ENCODE data around the gene FOLR2.
A peak's percentile ranks its signal among the peaks of the same experiment; 100 is the strongest.

FOLR2 gene

DNA sequence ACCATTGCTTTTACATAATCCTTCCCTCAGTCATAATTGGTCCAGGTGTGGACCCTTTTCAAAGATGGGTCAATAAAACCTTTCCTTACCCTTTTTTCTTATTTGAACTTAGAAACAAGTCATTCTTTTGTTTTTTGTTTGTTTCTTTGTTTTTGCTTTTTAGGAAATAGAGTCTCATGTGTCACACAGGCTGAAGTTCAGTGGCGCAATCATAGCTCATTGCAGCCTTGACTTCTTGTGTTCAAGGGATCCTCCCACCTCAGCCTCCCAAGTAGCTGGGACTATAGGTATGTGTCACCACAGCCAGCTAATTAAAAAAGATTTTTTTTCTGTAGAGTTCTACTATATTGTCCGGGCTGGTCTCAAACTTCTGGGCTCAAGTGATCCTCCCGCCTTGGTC lies 36.8 kb downstream of the FOLR2 start:
- Histone ChIP-seq H3K27me3 (ENCODE audit: low read depth, low read length) (0 out of 2 replicates have a peak, but pooled peaks cover 4% of the 10 kb centered on the region), H2AFZ (ENCODE audit: low read depth, low read length) (no peak overlapping the region), H3K36me3 (replicated peaks; ENCODE audit: low read depth, low read length) (no peaks in the 10 kb centered on the region), H3K79me2 (ENCODE audit: low read length) (no peaks in the 10 kb centered on the region), H3K4me1 (ENCODE audit: low read length) (peaks cover 32% of the 10 kb centered on the region), H3K4me2 (ENCODE audit: low read length) (no peak overlapping the region), H3K27ac (ENCODE audit: low read length) (no peak overlapping the region), H3K9ac (ENCODE audit: low read length) (no peak overlapping the region), H3K9me3 (ENCODE audit: insufficient read depth, low read length) (no peaks in the 10 kb centered on the region), H3K4me3 (ENCODE audit: low read length) (no peak overlapping the region), H4K20me1 (ENCODE audit: insufficient read depth, low read length) (no peaks in the 10 kb centered on the region)
- TF ChIP-seq, protein P1, sequence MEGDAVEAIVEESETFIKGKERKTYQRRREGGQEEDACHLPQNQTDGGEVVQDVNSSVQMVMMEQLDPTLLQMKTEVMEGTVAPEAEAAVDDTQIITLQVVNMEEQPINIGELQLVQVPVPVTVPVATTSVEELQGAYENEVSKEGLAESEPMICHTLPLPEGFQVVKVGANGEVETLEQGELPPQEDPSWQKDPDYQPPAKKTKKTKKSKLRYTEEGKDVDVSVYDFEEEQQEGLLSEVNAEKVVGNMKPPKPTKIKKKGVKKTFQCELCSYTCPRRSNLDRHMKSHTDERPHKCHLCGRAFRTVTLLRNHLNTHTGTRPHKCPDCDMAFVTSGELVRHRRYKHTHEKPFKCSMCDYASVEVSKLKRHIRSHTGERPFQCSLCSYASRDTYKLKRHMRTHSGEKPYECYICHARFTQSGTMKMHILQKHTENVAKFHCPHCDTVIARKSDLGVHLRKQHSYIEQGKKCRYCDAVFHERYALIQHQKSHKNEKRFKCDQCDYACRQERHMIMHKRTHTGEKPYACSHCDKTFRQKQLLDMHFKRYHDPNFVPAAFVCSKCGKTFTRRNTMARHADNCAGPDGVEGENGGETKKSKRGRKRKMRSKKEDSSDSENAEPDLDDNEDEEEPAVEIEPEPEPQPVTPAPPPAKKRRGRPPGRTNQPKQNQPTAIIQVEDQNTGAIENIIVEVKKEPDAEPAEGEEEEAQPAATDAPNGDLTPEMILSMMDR (IDR thresholded peaks at IDR 0.05; ENCODE audit: low read depth, low read length) = no peak
- no peak for TF ChIP-seq EZH2phosphoT487 (IDR thresholded peaks at IDR 0.05; ENCODE audit: low read depth)

GRCh38 chr11:72254299-72254993 lies 37.9 kb downstream of the FOLR2 start:
- Histone ChIP-seq H3K36me3 (replicated peaks; ENCODE audit: low read depth, low read length) (no peaks in the 10 kb centered on the region), H3K4me3 (ENCODE audit: low read length) (no peak overlapping the region), H3K27ac (ENCODE audit: low read length) (no peak overlapping the region), H3K27me3 (ENCODE audit: low read depth, low read length) (peaks cover 7% of the 10 kb centered on the region; the same call in 1 of the 2 replicates), H3K9ac (ENCODE audit: low read length) (no peak overlapping the region), H4K20me1 (ENCODE audit: insufficient read depth, low read length) (no peaks in the 10 kb centered on the region), H2AFZ (ENCODE audit: low read depth, low read length) (no peak overlapping the region), H3K4me1 (ENCODE audit: low read length) (peaks cover 32% of the 10 kb centered on the region), H3K9me3 (ENCODE audit: insufficient read depth, low read length) (no peaks in the 10 kb centered on the region), H3K4me2 (ENCODE audit: low read length) (peak overlapping the region; percentile 39), H3K79me2 (ENCODE audit: low read length) (no peaks in the 10 kb centered on the region)
- TF ChIP-seq EZH2phosphoT487 (IDR thresholded peaks at IDR 0.05; ENCODE audit: low read depth) = no peak

DNA sequence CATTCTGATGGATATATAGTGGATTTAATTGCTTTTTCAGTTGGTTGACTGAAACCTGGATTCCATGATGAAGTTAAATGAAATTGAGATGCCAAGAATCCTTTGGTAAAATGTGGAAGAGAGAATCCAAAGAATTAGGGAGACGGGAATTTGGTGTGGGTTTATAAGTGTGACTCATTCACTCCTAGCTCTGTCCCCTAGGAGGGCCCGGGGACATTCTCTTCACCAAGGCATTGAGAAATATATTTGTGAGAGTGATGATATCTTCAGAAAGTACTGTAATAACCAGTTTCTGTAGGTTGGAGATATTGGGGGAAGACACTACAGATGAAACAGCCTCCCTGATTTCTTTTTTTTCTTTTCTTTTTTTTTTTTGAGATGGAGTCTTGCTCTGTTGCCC lies 41.0 kb downstream of the FOLR2 start:
- Histone ChIP-seq H3K4me3 (ENCODE audit: low read length) (no peak overlapping the region), H3K9me3 (ENCODE audit: insufficient read depth, low read length) (no peaks in the 10 kb centered on the region), H4K20me1 (ENCODE audit: insufficient read depth, low read length) (no peaks in the 10 kb centered on the region), H3K4me1 (ENCODE audit: low read length) (peaks cover 31% of the 10 kb centered on the region), H3K27ac (ENCODE audit: low read length) (no peak overlapping the region), H3K9ac (ENCODE audit: low read length) (no peak overlapping the region), H3K79me2 (ENCODE audit: low read length) (no peaks in the 10 kb centered on the region), H3K36me3 (replicated peaks; ENCODE audit: low read depth, low read length) (no peaks in the 10 kb centered on the region), H2AFZ (ENCODE audit: low read depth, low read length) (no peak overlapping the region), H3K4me2 (ENCODE audit: low read length) (no peak overlapping the region), H3K27me3 (ENCODE audit: low read depth, low read length) (peaks cover 16% of the 10 kb centered on the region; the same call in 1 of the 2 replicates)
- TF ChIP-seq EZH2phosphoT487 (IDR thresholded peaks at IDR 0.05; ENCODE audit: low read depth) = no peak
- TF ChIP-seq, protein P1 (IDR thresholded peaks at IDR 0.05; ENCODE audit: low read depth, low read length) = no peak

- Histone ChIP-seq H3K27ac (ENCODE audit: low read length) (no peak overlapping the region), H4K20me1 (ENCODE audit: insufficient read depth, low read length) (no peaks in the 10 kb centered on the region), H3K4me1 (ENCODE audit: low read length) (peaks cover 28% of the 10 kb centered on the region), H3K36me3 (replicated peaks; ENCODE audit: low read depth, low read length) (no peaks in the 10 kb centered on the region), H2AFZ (ENCODE audit: low read depth, low read length) (no peak overlapping the region), H3K27me3 (ENCODE audit: low read depth, low read length) (peaks cover 16% of the 10 kb centered on the region; the same call in 1 of the 2 replicates), H3K9ac (ENCODE audit: low read length) (no peak overlapping the region), H3K79me2 (ENCODE audit: low read length) (no peaks in the 10 kb centered on the region), H3K4me3 (ENCODE audit: low read length) (no peak overlapping the region), H3K4me2 (ENCODE audit: low read length) (no peak overlapping the region), H3K9me3 (ENCODE audit: insufficient read depth, low read length) (no peaks in the 10 kb centered on the region; the same call in 1 of the 2 replicates)
- no peak for TF ChIP-seq EZH2phosphoT487 (IDR thresholded peaks at IDR 0.05; ENCODE audit: low read depth)
- TF ChIP-seq, protein P1 (IDR thresholded peaks at IDR 0.05; ENCODE audit: low read depth, low read length) = no peak
These were observed 42.9 kb downstream of the FOLR2 start for GRCh38 chr11:72259490-72259889.
